Right atrium auricular region (tissue), 2 donors: ENCODE data around the gene SHC4. TPM values are rescaled to one million over a fixed set of nuclear protein-coding genes. Genes with fewer than 3 reads are reported as not detected.

Experiments
- DNase-seq: peaks from one replicate; pipeline ENCODE4 v3.0.0-alpha.2; 2019; ENCODE audit warnings: low spot score
- H3K27ac ChIP-seq, 2 donors: fragments of 200-600 bp; sonication (generic); 1 replicate in 1 of 2; 2 replicates in 1 of 2; pipeline ENCODE4 v1.5.1; 2016 to 2019
- H3K27me3 ChIP-seq, 2 donors: fragments of 200-600 bp; sonication (generic); one replicate each; pipeline versions ENCODE4 v1.5.1 to v1.6.0; 2017 to 2019
- H3K36me3 ChIP-seq: fragments of 200-600 bp; sonication (generic); one replicate; pipeline ENCODE4 v1.5.1; 2016
- H3K4me1 ChIP-seq, 2 donors: fragments of 200-600 bp; sonication (generic); one replicate each; pipeline versions ENCODE4 v1.5.1 to v1.6.0; 2017 to 2019
- H3K4me3 ChIP-seq, 2 donors: fragments of 200-600 bp; sonication (generic); 1 replicate in 1 of 2; 2 replicates in 1 of 2; pipeline ENCODE4 v1.5.1; 2017 to 2019; ENCODE audit warnings: mild to moderate bottlenecking in 1 of 2, moderate library complexity in 1 of 2
- H3K9me3 ChIP-seq, 2 donors: fragments of 200-600 bp; sonication (generic); one replicate each; pipeline ENCODE4 v1.5.1; 2019
- total RNA-seq, 2 donors: library from RNA; depleted of rRNA; stranded (reverse); fragments of >200 nt; gene quantifications; one replicate each; pipeline ENCODE4 v1.1.0, GENCODE V29; 2016
- TF ChIP-seq, protein P1 (sequence below), 2 donors: fragments of 200-600 bp; sonication (generic); IDR thresholded peaks; one replicate each; pipeline ENCODE4 v1.5.1; 2019; ENCODE audit warnings: antibody characterized with exemption in 2 of 2

The SHC4 gene
- total RNA-seq, 2 donors from 2014 or later: 4.9 to 5.3 TPM

DNA sequence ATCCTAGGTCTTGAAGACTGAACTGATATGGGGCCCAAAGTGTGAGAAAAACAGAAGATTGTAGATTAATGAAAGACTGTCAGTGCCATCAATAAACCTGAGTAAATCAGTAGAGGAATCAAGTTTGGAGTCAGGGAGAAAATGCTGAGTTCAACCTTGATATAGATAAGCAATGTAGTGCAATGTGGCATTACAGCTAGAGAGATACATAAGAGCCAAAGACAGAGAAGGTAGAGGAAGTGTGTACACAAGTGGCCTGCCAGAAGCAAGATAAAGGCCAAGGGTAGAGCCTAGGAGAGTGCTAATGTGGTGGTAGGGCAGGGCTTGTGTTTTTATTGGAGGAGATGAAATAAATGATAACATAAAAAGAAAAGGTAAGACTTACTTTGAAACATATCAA lies 111.8 kb downstream of the SHC4 start:
- no peaks in the 10 kb centered on the region for H3K36me3 ChIP-seq
- no peak overlapping the region for H3K4me3 ChIP-seq
- no peaks in the 10 kb centered on the region for H3K9me3 ChIP-seq
- H3K27ac ChIP-seq: no peak overlapping the region
- H3K27me3 ChIP-seq: no peaks in the 10 kb centered on the region
- H3K4me1 ChIP-seq: peaks cover 0 to 12% of the 10 kb centered on the region in 2 donors
- TF ChIP-seq, protein P1, sequence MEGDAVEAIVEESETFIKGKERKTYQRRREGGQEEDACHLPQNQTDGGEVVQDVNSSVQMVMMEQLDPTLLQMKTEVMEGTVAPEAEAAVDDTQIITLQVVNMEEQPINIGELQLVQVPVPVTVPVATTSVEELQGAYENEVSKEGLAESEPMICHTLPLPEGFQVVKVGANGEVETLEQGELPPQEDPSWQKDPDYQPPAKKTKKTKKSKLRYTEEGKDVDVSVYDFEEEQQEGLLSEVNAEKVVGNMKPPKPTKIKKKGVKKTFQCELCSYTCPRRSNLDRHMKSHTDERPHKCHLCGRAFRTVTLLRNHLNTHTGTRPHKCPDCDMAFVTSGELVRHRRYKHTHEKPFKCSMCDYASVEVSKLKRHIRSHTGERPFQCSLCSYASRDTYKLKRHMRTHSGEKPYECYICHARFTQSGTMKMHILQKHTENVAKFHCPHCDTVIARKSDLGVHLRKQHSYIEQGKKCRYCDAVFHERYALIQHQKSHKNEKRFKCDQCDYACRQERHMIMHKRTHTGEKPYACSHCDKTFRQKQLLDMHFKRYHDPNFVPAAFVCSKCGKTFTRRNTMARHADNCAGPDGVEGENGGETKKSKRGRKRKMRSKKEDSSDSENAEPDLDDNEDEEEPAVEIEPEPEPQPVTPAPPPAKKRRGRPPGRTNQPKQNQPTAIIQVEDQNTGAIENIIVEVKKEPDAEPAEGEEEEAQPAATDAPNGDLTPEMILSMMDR (IDR thresholded peaks at IDR 0.05): no peak
- DNase-seq: no peak

DNA sequence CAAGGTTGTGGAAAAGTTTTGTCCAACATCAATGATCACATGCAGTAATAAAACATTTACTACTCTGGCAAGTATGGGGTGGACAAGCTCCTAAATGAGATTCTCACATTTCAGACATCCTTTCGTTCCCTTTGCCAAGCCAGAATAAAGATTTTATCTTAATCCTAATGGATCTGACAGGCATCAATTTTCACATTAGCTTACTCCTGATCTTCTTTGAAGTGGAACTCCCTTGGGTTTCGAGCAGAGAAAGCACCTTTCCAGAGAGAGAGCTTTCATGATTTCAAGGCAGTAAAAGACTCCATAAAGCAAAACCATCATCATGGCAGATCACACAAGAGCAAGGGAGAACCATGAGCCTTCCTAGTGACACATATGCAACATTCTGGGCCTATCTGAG lies 113.1 kb downstream of the SHC4 start:
- H3K4me1 ChIP-seq: peaks cover 0 to 7% of the 10 kb centered on the region in 2 donors
- no peaks in the 10 kb centered on the region for H3K36me3 ChIP-seq
- H3K27ac ChIP-seq: no peak overlapping the region
- no peaks in the 10 kb centered on the region for H3K9me3 ChIP-seq
- H3K27me3 ChIP-seq: no peaks in the 10 kb centered on the region
- no peak for DNase-seq
- TF ChIP-seq, protein P1 (IDR thresholded peaks at IDR 0.05): no peak
- no peak overlapping the region for H3K4me3 ChIP-seq

DNA sequence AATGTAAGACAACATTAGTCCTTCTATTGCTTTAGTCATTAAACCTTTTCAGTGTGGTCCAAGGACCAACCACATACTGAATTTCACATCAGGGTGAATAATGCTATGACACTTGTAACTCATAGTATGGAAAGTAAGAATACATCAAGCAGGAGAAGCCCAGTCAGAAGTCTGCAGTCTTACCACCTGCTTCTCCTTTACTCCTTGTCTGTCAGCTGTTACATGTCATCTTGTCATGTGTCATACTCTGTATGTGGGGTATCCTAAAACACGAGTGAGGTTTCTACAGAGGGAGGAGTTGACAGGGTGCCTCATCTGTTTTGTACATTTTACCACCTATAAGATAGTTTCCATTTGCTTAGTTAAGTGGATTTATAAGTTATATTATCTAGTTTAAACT lies 118.6 kb downstream of the SHC4 start:
- Histone ChIP-seq H3K27me3 (no peaks in the 10 kb centered on the region), H3K4me1 (no peaks in the 10 kb centered on the region), H3K36me3 (no peaks in the 10 kb centered on the region), H3K27ac (no peak overlapping the region), H3K4me3 (no peak overlapping the region), H3K9me3 (no peaks in the 10 kb centered on the region)
- DNase-seq: no peak
- TF ChIP-seq, protein P1 (IDR thresholded peaks at IDR 0.05): no peak

DNA sequence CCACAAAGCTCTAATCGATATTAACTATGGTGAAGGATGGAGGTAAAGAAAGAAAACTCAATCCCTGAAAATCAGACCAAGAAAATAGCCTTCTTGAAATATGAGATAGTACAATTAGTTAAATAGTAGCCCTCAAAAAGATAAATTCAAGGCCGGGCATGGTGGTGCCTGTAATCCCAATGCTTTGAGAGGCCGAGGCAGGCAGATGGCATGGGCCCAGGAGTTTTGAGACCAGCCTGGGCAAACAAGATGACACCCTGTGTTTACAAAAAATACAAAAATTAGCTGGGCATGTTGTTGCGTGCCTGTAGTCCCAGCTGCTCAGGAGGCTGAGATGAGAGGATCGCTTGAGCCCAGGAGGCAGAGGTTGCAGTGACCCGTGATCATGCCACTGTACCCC lies 121.2 kb downstream of the SHC4 start:
- Histone ChIP-seq H3K4me1 (no peaks in the 10 kb centered on the region), H3K27me3 (no peaks in the 10 kb centered on the region), H3K9me3 (no peaks in the 10 kb centered on the region), H3K4me3 (no peak overlapping the region), H3K27ac (no peak overlapping the region), H3K36me3 (no peaks in the 10 kb centered on the region)
- TF ChIP-seq, protein P1 (IDR thresholded peaks at IDR 0.05): no peak
- no peak for DNase-seq

DNA sequence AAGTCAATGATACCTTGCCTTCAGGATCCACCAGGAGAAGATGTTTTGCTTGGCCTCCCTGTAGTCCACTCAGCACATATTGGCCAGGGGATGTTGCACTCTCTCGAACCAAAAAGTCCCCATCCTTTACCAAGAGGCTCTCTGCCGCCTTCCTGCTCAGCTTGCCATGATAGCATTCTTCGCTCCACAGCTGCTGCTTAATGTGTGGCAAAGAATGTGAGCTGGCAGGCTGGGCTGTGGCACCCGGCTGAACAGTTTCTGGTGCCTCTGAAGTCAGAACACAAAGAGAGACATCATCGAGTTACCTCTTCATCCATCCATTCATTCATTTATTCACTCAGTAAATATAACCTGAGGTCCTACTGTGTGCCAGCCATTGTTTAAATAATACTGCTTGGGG lies 129.0 kb downstream of the SHC4 start:
- Histone ChIP-seq H3K4me3 (no peak overlapping the region), H3K4me1 (no peaks in the 10 kb centered on the region)
- TF ChIP-seq, protein P1 (IDR thresholded peaks at IDR 0.05): no peak

DNA sequence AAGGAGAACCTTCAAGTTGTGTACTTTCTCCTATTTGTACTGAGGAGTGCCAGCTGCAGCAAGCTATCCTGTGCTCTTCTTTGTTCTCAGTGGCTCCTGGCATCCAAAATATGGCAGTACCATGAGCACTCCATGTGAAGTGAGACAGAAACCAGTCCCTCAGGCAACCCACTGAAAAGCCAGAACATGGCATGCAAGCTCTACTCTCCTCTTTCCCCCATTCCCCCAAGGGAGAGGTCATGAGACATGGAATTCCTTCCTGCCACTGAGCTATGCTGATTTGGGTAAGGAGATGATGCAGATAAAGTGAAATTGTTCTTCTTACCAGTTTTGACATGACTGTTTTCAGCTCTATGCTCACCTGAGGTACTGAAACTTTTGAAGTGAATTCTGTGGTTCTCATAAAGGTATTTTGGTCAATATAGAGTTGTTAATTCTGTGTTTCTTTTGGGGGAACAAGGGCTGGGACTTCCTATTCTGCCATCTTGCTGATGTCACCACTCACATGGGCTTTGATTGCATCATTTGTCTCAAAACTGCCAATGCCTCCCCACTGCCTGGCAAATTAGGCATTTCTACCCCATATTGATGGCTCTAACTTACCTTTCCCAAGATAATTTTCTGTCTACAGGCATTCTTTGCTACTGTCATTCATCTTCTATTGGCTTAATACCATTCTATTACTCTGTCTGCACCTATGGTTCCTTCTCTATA lies 130.0 kb downstream of the SHC4 start:
- TF ChIP-seq, protein P1 (IDR thresholded peaks at IDR 0.05): no peak
- Histone ChIP-seq H3K27ac (no peak overlapping the region), H3K4me1 (no peaks in the 10 kb centered on the region), H3K27me3 (no peaks in the 10 kb centered on the region), H3K36me3 (no peaks in the 10 kb centered on the region), H3K4me3 (no peak overlapping the region), H3K9me3 (peaks cover 0 to 16% of the 10 kb centered on the region in 2 donors)
- no peak for DNase-seq

More for the DNA sequence above, 129.0 kb downstream of the SHC4 start:
- DNase-seq: no peak
- Histone ChIP-seq H3K27ac (no peak overlapping the region), H3K27me3 (no peaks in the 10 kb centered on the region), H3K36me3 (no peaks in the 10 kb centered on the region), H3K9me3 (peaks cover 0 to 16% of the 10 kb centered on the region in 2 donors)
